ENCODE measurements around the gene STARD13. TPM values are rescaled to one million over a fixed set of nuclear protein-coding genes. Genes with fewer than 3 reads are reported as not detected.

The STARD13 gene
- total RNA-seq, 4 donors from 2014 or later = 52.0 to 114 (median 89.2) TPM

DNA sequence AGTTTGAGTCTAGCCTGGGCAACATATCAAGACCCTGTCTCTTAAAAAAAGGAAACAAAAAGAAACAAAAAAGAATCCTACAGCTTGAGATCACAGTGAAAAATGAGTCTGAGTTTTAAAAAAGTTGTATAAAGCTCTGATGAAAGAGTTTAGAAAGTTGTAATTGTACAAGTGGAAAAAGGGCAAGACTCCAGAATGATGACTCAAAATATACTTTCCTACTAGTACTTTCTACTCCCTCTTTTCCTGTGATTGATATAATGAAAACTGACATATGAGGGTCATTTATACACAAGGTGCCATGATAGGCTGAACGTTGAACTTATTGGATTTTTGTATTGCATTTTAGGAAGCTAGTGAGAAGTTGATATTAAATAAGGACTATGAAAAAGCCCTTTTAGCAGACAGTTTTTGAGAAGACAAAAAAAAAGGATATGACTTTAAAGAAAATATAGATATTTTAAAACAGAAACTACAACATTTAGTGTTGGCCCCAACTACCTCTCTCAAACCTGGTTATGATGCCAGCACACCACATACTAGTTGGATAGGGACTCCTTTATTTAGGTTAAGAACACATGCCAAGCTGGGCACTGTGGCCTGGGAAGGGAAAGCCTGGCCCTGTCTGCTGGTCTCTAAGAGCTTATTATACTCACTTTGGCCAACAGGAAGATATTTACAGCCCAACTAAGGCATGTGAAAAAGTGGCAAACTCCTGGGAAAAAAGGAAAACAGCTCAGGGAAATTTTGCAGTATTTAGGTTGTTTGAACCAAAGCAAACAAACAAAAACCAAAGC is 152.7 kb downstream of the STARD13 start:
- H3K36me3 ChIP-seq = peaks cover 13 to 20% of the 10 kb centered on the region in 2 donors
- 67 to 80% methylated on average over 1 of the region's 1 CpG for WGBS, 2 donors
- no peaks in the 10 kb centered on the region for H3K9me3 ChIP-seq
- intact Hi-C loops (cut with DNase I) = no loop called here
- H3K4me3 ChIP-seq (replicated peaks in 1 of 3) = no peak overlapping the region
- TF ChIP-seq CTCF (IDR thresholded peaks at IDR 0.05) = no peak
- no peak for TF ChIP-seq POLR2A (IDR thresholded peaks at IDR 0.05)
- H3K4me1 ChIP-seq = peaks cover 13 to 47% of the 10 kb centered on the region in 2 donors
- H3K27ac ChIP-seq = peak overlapping the region; percentile 37 to 63 (median 48)
- no peaks in the 10 kb centered on the region for H3K27me3 ChIP-seq
- DNase-seq = no peak

GRCh38 chr13:33129886-33130285 is 155.7 kb downstream of the STARD13 start:
- no peaks in the 10 kb centered on the region for H3K9me3 ChIP-seq

DNA sequence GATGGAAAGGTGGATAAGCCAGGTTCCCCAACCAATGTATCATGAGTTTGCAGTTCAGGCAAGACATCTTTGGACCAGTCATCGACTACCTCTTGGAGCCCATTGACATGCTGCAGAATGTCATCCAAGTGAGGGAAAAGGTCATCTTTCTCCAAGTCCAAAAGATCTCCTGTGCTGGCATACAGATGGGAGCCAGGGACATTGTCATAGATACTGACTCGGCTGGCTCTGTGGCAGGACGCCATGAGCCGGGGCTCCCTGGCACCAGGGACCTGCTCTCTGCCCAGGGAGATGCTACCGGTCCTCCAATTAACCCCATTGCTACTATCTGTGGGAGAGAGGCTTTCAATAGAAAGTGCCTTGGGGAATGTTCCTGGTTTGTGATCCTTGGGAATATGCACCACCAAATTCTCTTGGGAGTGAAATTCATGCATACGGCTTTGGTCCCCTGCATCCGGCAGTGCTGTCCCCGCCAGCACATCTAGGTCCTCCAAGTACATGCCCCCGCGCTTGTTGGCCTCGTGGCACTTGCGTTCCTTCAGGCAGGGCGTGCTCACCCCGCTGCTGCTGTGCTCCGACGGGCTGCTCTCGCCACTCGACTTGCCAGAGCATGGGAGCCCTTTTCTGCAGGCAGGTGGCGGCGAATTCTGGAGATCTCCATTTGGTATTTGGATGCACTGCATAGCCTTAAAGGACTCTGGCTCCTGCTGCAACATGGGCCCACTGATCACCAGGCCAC is 156.3 kb downstream of the STARD13 start:
- no peak for TF ChIP-seq CTCF (IDR thresholded peaks at IDR 0.05)
- TF ChIP-seq POLR2A (IDR thresholded peaks at IDR 0.05) = no peak
- Histone ChIP-seq H3K4me3 (replicated peaks in 1 of 3) (no peak overlapping the region), H3K36me3 (peaks cover 13 to 15% of the 10 kb centered on the region in 2 donors), H3K27me3 (no peaks in the 10 kb centered on the region), H3K9me3 (no peaks in the 10 kb centered on the region), H3K27ac (peak overlapping the region in 1 of 3 donors; percentile 88), H3K4me1 (peaks cover 41 to 72% of the 10 kb centered on the region in 2 donors)
- no peak for DNase-seq
- intact Hi-C loops (cut with DNase I) = loop anchor here (10.0 kb wide), 1 partner anchor 96 kb away; no protein-coding TSS in a partner anchor
- WGBS, 2 donors = 91 to 94% methylated on average over 20 of the region's 20 CpGs

More at GRCh38 chr13:33129886-33130285, 155.7 kb downstream of the STARD13 start:
- Histone ChIP-seq H3K4me1 (peaks cover 41 to 72% of the 10 kb centered on the region in 2 donors), H3K27ac (no peak overlapping the region), H3K36me3 (peaks cover 13 to 15% of the 10 kb centered on the region in 2 donors), H3K27me3 (no peaks in the 10 kb centered on the region), H3K4me3 (replicated peaks in 1 of 3) (no peak overlapping the region)
- DNase-seq = no peak
- intact Hi-C loops (cut with DNase I) = loop anchor here (10.0 kb wide), 1 partner anchor 95 kb away; no protein-coding TSS in a partner anchor
- no peak for TF ChIP-seq POLR2A (IDR thresholded peaks at IDR 0.05)
- TF ChIP-seq CTCF (IDR thresholded peaks at IDR 0.05) = no peak
- 93 to 98% methylated on average over 13 to 20 of the region's 20 CpGs for WGBS, 2 donors

GRCh38 chr13:33128134-33128533 is 157.4 kb downstream of the STARD13 start:
- TF ChIP-seq POLR2A (IDR thresholded peaks at IDR 0.05) (no peak), CTCF (IDR thresholded peaks at IDR 0.05) (no peak)
- H3K27ac ChIP-seq = peak overlapping the region in 2 of 3 donors; percentile 84 to 88
- H3K27me3 ChIP-seq = no peaks in the 10 kb centered on the region
- peaks cover 49 to 72% of the 10 kb centered on the region in 2 donors for H3K4me1 ChIP-seq
- intact Hi-C loops (cut with DNase I) = loop anchor here (10.0 kb wide), 1 partner anchor 97 kb away; no protein-coding TSS in a partner anchor
- peaks cover 13 to 15% of the 10 kb centered on the region in 2 donors for H3K36me3 ChIP-seq
- H3K4me3 ChIP-seq (replicated peaks in 1 of 3) = no peak overlapping the region
- DNase-seq = no peak
- 85% methylated on average over 4 of the region's 4 CpGs for WGBS, 2 donors
- no peaks in the 10 kb centered on the region for H3K9me3 ChIP-seq
